B cell (primary cell): ENCODE measurements around the gene DYDC1.

Experiments used
- EZH2 ChIP-seq: IDR thresholded peaks from 2 replicates; pipeline ENCODE4 v1.6.1; 2012; ENCODE audit warnings: borderline replicate concordance, low read depth, mild to moderate bottlenecking, moderate library complexity, low read length; ENCODE audit not compliant: insufficient read depth, poor library complexity, severe bottlenecking
- TF ChIP-seq, protein P1 (sequence below): fragments of 200-600 bp; IDR thresholded peaks from one replicate; pipeline ENCODE4 v1.8.0; 2022; ENCODE audit warnings: antibody characterized with exemption, mild to moderate bottlenecking

DNA sequence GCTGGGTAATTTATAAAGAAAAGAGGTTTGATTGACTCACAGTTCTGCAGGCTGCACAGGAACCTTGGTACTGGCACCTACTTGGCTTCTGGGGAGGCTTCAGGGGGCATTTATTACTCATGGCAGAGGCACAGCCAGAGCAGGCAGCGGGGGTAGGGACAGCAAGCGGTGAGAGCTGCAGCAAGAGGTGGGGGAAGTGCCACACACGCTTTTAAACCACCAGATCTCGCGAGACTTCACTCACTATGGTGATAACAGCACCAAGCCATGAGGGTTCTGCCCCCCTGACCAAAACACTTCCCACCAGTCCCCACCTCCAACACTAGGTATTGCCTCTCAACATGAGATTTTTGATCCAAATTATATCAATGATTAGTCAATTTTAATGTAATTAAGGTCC lies 43.0 kb downstream of the DYDC1 start:
- TF ChIP-seq, protein P1, sequence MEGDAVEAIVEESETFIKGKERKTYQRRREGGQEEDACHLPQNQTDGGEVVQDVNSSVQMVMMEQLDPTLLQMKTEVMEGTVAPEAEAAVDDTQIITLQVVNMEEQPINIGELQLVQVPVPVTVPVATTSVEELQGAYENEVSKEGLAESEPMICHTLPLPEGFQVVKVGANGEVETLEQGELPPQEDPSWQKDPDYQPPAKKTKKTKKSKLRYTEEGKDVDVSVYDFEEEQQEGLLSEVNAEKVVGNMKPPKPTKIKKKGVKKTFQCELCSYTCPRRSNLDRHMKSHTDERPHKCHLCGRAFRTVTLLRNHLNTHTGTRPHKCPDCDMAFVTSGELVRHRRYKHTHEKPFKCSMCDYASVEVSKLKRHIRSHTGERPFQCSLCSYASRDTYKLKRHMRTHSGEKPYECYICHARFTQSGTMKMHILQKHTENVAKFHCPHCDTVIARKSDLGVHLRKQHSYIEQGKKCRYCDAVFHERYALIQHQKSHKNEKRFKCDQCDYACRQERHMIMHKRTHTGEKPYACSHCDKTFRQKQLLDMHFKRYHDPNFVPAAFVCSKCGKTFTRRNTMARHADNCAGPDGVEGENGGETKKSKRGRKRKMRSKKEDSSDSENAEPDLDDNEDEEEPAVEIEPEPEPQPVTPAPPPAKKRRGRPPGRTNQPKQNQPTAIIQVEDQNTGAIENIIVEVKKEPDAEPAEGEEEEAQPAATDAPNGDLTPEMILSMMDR = no peak
- no peak for TF ChIP-seq EZH2
